ENCODE results near the gene DENND5A.
"Not testable (repeated sequence)": the region's sequence is repeated elsewhere in the genome, so short reads cannot be mapped to it uniquely, and the experiment has no call there.

Gene DENND5A

DNA sequence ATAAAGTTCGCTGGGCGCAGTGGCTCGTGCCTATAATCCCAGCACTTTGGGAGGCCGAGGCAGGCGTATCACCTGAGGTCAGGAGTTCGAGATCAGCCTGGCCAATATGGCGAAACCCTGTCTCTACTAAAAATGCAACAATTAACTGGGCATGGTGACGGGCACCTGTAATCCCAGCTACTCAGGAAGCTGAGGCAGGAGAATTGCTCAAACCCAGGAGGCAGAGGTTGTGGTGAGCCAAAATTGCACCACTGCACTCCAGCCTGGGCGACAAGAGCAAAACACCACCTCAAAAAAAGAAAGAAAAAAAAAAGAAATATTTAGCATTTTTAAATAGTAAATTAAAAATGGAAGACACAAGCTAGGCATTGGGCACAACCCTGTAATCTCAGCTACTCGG lies 28.9 kb downstream of the DENND5A start:
- H3K9me3 ChIP-seq (replicated peaks in 1 of 11), result peaks cover 0 to 32% (median 24%) of the 10 kb centered on the region in 11 experiments; a peak in 18 of 22 replicates
- peak in 4 of 11 experiments; percentile 23 to 64 (median 27); a peak in 2 of 22 replicates for TF ChIP-seq Cebpa-rat (IDR thresholded peaks at IDR 0.05)
- peaks cover 25 to 45% (median 31%) of the 10 kb centered on the region in 10 experiments for H3K4me1 ChIP-seq
- H3K9ac ChIP-seq, result peak overlapping the region in 1 of 11 experiments; percentile 28; a peak in 2 of 22 replicates
- peak overlapping the region in 9 of 11 experiments; percentile 13 to 57 (median 38); a peak in 14 of 22 replicates for H3K4me2 ChIP-seq
- H3K36me3 ChIP-seq, result peaks cover 8 to 66% (median 44%) of the 10 kb centered on the region in 11 experiments
- not testable (repeated sequence) for H3K4me3 ChIP-seq, H3K27me3 ChIP-seq
- H3K27ac ChIP-seq, result peak overlapping the region in 8 of 11 experiments; percentile 16 to 57 (median 39); a peak in 7 of 22 replicates
- peaks cover 48 to 100% (median 94%) of the 10 kb centered on the region in 11 experiments for H4K20me1 ChIP-seq

DNA sequence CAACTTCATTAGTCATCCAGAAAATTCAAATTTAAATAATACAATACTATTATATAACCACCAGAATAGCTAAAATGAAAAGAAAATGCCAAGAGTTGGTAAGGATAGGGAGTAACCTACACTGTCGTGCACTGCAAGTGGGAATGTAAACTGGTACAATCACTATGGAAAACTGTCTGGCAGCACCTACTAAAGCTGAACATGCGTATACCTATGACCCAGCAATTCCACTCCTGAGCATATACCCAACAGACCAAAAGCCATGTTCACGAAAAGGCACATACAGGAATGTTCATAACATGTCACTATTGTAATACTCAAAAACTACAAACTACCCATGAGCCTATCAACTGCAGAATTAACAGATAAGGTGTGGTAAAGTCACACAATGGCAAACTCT lies 32.7 kb downstream of the DENND5A start:
- H3K9ac ChIP-seq, result peak overlapping the region in 2 of 11 experiments; percentile 20 to 73; a peak in 2 of 22 replicates
- peaks cover 68 to 100% (median 97%) of the 10 kb centered on the region in 11 experiments for H4K20me1 ChIP-seq
- H3K4me1 ChIP-seq, result peaks cover 28 to 65% (median 37%) of the 10 kb centered on the region in 10 experiments
- H3K27ac ChIP-seq, result 0 out of 22 replicates have a peak overlapping the region, but pooled peaks of 1 of the 11 experiments have one; percentile 47
- H3K4me3 ChIP-seq, result no peak overlapping the region
- H3K9me3 ChIP-seq (replicated peaks in 1 of 11), result peaks cover 0 to 27% (median 24%) of the 10 kb centered on the region in 11 experiments; a peak in 18 of 22 replicates
- peaks cover 0 to 49% (median 31%) of the 10 kb centered on the region in 11 experiments; a peak in 19 of 22 replicates for H3K36me3 ChIP-seq
- TF ChIP-seq Cebpa-rat (IDR thresholded peaks at IDR 0.05), result no peak
- H3K27me3 ChIP-seq, result no peaks in the 10 kb centered on the region
- H3K4me2 ChIP-seq, result peak overlapping the region in 9 of 11 experiments; percentile 4 to 98 (median 76); a peak in 11 of 22 replicates

DNA sequence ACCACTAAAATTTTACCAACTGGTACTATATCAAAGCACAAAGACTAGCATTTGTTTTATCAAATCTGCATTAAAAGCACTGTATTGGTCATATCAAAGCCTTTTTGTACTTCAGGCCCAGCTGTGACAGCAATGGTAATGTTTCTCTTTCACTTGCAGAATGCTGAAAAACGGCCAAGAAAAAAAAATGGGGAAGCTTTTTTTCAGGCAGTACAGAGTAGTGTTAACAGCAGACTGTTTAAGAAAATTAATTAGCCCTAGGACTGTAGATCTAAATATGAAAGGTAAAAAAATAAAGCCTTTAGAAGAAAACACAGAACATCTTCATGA lies 33.3 kb downstream of the DENND5A start:
- Histone ChIP-seq H3K27me3 (no peaks in the 10 kb centered on the region), H3K27ac (peak overlapping the region in 9 of 11 experiments; percentile 3 to 57 (median 49); a peak in 14 of 22 replicates), H3K4me1 (peaks cover 21 to 71% (median 32%) of the 10 kb centered on the region in 10 experiments), H4K20me1 (peaks cover 65 to 100% (median 96%) of the 10 kb centered on the region in 11 experiments), H3K36me3 (peaks cover 0 to 52% (median 27%) of the 10 kb centered on the region in 11 experiments; a peak in 19 of 22 replicates), H3K4me3 (peak overlapping the region in 4 of 10 experiments; percentile 39 to 49 (median 46); a peak in 7 of 20 replicates), H3K4me2 (peak overlapping the region; percentile 57 to 98 (median 76); a peak in 18 of 22 replicates), H3K9ac (peak overlapping the region in 8 of 11 experiments; percentile 25 to 73 (median 50); a peak in 12 of 22 replicates), H3K9me3 (replicated peaks in 1 of 11) (peaks cover 0 to 27% (median 23%) of the 10 kb centered on the region in 11 experiments; a peak in 18 of 22 replicates)
- no peak for TF ChIP-seq Cebpa-rat (IDR thresholded peaks at IDR 0.05)

DNA sequence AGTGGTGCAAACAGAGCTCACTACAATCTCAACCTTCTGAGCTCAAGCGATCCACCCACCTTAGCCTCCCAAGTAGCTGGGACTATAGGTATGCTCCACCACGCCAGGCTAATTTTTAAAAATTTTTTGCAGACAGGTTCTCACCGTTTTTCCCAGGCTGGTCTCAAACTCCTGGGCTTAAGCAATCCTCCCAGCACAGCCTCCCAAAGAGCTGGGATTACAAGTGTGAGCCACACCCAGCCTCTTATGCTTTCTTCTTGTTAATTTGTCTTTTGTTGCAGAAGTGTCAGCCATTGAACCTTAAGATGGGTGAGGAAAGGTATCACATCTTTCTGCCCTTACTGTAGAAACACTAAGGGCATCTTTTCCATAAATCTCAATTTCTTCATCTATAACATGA lies 34.9 kb downstream of the DENND5A start:
- Histone ChIP-seq H3K9ac (peak overlapping the region in 2 of 11 experiments; percentile 73; a peak in 1 of 22 replicates), H3K4me2 (peak overlapping the region in 7 of 11 experiments; percentile 63 to 98 (median 81); a peak in 11 of 22 replicates), H3K27ac (no peak overlapping the region), H3K36me3 (peaks cover 0 to 42% (median 23%) of the 10 kb centered on the region in 11 experiments; a peak in 18 of 22 replicates), H3K27me3 (no peaks in the 10 kb centered on the region), H4K20me1 (peaks cover 77 to 100% (median 98%) of the 10 kb centered on the region in 11 experiments), H3K4me1 (peaks cover 12 to 77% (median 32%) of the 10 kb centered on the region in 10 experiments), H3K4me3 (no peak overlapping the region), H3K9me3 (replicated peaks in 1 of 11) (peaks cover 0 to 17% (median 11%) of the 10 kb centered on the region in 11 experiments; a peak in 18 of 22 replicates)
- TF ChIP-seq Cebpa-rat (IDR thresholded peaks at IDR 0.05), result no peak

DNA sequence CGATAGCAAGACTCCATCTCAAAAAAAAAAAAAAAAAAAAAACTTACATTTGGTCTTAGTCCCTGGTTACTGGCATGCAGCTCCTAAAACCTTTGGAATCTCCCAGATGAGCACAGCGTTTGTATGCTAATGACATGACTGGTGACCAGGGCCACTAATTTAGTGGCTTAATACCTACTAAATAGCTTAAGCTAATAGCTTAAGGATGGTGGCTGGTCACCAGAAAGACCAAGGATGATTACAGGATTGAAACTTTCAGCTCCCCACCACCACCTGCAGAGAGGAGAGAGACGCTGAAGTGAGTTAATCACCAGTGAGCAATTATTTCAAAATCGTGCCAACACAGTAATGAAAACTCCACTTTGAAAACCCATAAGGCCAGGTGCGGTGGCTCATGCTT lies 37.1 kb downstream of the DENND5A start:
- Histone ChIP-seq H3K9me3 (replicated peaks in 1 of 11) (no peaks in the 10 kb centered on the region), H3K27ac (no peak overlapping the region), H3K27me3 (no peaks in the 10 kb centered on the region), H4K20me1 (peaks cover 91 to 100% (median 100%) of the 10 kb centered on the region in 11 experiments), H3K4me1 (peaks cover 12 to 80% (median 39%) of the 10 kb centered on the region in 10 experiments), H3K4me3 (no peak overlapping the region), H3K36me3 (peaks cover 0 to 23% (median 12%) of the 10 kb centered on the region in 11 experiments; a peak in 10 of 22 replicates), H3K9ac (no peak overlapping the region), H3K4me2 (0 out of 22 replicates have a peak overlapping the region, but pooled peaks of 1 of the 11 experiments have one; percentile 28)
- no peak for TF ChIP-seq Cebpa-rat (IDR thresholded peaks at IDR 0.05)

DNA sequence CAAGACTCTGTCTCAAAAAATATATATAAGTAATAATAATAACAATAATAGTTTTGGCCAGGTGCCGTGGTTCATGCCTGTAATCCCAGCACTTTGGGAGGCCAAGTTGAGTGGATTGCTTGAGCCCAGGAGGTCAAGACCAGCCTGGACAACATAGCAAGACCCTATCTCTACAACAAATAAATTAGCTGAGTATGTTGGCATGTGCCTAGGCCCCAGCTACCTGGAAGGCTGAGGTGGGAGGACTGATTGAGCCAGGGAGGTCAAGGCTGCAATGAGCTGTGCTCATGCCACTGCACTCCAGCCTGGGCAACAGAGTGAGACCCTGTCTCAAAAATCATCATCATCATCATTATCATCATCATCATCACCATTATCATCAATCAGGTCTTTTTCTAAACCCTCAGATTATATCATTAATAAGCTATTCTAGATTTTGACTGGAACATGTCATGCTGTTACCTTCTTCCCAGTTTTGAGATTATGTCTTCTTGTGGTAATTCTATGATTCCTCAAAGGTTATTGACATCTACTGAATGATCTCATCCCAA lies 39.3 kb downstream of the DENND5A start:
- no peak for TF ChIP-seq Cebpa-rat (IDR thresholded peaks at IDR 0.05)
- H3K4me3 ChIP-seq, result no peak overlapping the region
- peaks cover 0 to 27% (median 12%) of the 10 kb centered on the region in 11 experiments; a peak in 11 of 22 replicates for H3K36me3 ChIP-seq
- H3K9ac ChIP-seq, result no peak overlapping the region
- peaks cover 2 to 67% (median 21%) of the 10 kb centered on the region in 10 experiments; a peak in 17 of 20 replicates for H3K4me1 ChIP-seq
- H3K27me3 ChIP-seq, result no peaks in the 10 kb centered on the region
- H3K4me2 ChIP-seq, result peak overlapping the region in 4 of 11 experiments; percentile 1 to 63 (median 30); a peak in 2 of 22 replicates
- no peak overlapping the region for H3K27ac ChIP-seq
- no peaks in the 10 kb centered on the region for H3K9me3 ChIP-seq (replicated peaks in 1 of 11)
- H4K20me1 ChIP-seq, result peaks cover 89 to 100% (median 100%) of the 10 kb centered on the region in 11 experiments

DNA sequence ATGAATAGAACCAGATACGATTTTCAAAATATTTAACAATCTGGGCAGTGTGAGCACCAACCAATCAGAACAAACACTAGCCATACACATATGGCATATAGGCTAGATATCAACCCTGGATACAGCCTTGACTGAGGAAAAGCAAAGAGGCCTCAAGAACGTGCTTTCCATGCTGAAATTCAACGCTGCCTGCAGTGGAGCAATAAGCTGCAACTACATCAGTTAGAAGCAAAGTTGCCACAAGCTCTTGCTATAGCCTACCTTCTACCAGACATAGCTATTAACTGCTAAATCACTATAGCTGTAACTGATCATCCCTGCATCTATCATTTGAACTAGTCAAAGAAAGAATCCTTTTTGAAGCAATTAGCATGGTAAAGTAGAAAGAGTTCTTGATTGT lies 42.5 kb downstream of the DENND5A start:
- H3K9me3 ChIP-seq (replicated peaks in 1 of 11), result no peaks in the 10 kb centered on the region; a peak in 1 of 22 replicates
- no peak for TF ChIP-seq Cebpa-rat (IDR thresholded peaks at IDR 0.05)
- no peak overlapping the region for H3K9ac ChIP-seq
- no peaks in the 10 kb centered on the region for H3K27me3 ChIP-seq
- peaks cover 0 to 23% (median 5%) of the 10 kb centered on the region in 11 experiments; a peak in 9 of 22 replicates for H3K36me3 ChIP-seq
- peaks cover 0 to 54% (median 20%) of the 10 kb centered on the region in 10 experiments; a peak in 15 of 20 replicates for H3K4me1 ChIP-seq
- no peak overlapping the region for H3K4me3 ChIP-seq
- H3K4me2 ChIP-seq, result no peak overlapping the region
- H4K20me1 ChIP-seq, result peaks cover 79 to 100% (median 100%) of the 10 kb centered on the region in 11 experiments
- H3K27ac ChIP-seq, result no peak overlapping the region

DNA sequence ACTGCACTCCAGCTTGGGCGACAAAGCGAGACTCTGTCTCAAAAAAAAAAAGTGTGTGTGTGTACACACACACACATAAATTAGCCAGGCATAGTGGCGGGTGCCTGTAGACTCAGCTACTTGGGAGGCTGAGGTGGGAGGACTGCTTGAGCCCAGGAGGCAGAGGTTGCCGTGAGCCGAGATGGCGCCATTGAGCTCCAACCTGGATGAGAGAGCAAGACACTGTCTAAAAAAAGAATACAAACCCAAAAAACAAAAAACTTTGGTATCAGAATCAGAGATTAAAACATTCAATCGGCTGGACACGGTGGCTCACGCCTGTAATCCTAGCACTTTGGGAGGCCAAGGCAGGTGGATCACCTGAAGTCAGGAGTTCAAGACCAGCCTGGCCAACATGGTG lies 44.3 kb downstream of the DENND5A start:
- H3K9ac ChIP-seq; H3K4me2 ChIP-seq; H3K27me3 ChIP-seq; H3K27ac ChIP-seq; H3K4me3 ChIP-seq; H3K9me3 ChIP-seq (replicated peaks in 1 of 11): not testable (repeated sequence)
- H4K20me1 ChIP-seq, result peaks cover 84 to 100% (median 100%) of the 10 kb centered on the region in 11 experiments
- peaks cover 6 to 48% (median 22%) of the 10 kb centered on the region in 10 experiments for H3K4me1 ChIP-seq
- peaks cover 0 to 15% (median 1%) of the 10 kb centered on the region in 11 experiments; a peak in 5 of 22 replicates for H3K36me3 ChIP-seq

DNA sequence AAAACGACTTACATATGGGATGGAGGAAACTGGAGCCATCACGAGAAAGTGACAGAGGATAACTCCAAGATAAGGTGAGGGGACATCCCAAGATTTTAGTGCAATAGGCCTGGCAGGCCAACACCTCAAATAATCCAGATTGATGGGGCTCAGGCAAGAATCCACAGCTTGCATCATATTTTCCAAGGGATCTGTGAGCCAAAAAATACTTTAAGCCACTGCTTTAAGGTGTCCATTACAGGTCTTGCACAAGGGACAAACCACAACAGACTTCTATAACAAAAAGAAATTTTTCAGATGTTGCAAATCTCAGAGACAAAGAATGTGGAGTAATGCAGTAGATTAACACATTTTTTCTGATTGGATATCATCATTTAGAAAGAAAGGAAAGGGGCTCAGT lies 45.6 kb downstream of the DENND5A start:
- H3K4me3 ChIP-seq, result no peak overlapping the region
- peaks cover 17 to 51% (median 28%) of the 10 kb centered on the region in 10 experiments for H3K4me1 ChIP-seq
- H3K36me3 ChIP-seq, result peaks cover 0 to 10% (median 0%) of the 10 kb centered on the region in 11 experiments; a peak in 5 of 22 replicates
- H3K27me3 ChIP-seq, result no peaks in the 10 kb centered on the region
- peaks cover 86 to 100% (median 100%) of the 10 kb centered on the region in 11 experiments for H4K20me1 ChIP-seq
- TF ChIP-seq Cebpa-rat (IDR thresholded peaks at IDR 0.05), result peak in 1 of 11 experiments; percentile 17; a peak in 1 of 22 replicates
- no peak overlapping the region for H3K27ac ChIP-seq
- H3K9me3 ChIP-seq (replicated peaks in 1 of 11), result no peaks in the 10 kb centered on the region; a peak in 1 of 22 replicates
- H3K9ac ChIP-seq, result no peak overlapping the region
- H3K4me2 ChIP-seq, result no peak overlapping the region
